WERI-Rb-1 (cell line): ENCODE data around the gene CHD1L.

Experiments used
- DNase-seq: peaks from one replicate; pipeline ENCODE4 v3.0.0-alpha.2; 2020
- H3K27ac ChIP-seq: fragments of 250-450 bp; sonication (Bioruptor Pico); 2 replicates; pipeline ENCODE4 v1.5.1; 2020; ENCODE audit warnings: mild to moderate bottlenecking, moderate library complexity
- H3K27me3 ChIP-seq: fragments of 250-450 bp; sonication (Bioruptor Pico); 2 replicates; pipeline ENCODE4 v1.5.1; 2021; ENCODE audit warnings: mild to moderate bottlenecking, low read depth, moderate library complexity; ENCODE audit not compliant: insufficient read depth, severe bottlenecking
- H3K36me3 ChIP-seq: fragments of 250-450 bp; sonication (Bioruptor Pico); 2 replicates; pipeline ENCODE4 v1.5.1; 2020; ENCODE audit warnings: mild to moderate bottlenecking, moderate library complexity
- H3K4me3 ChIP-seq: 2 replicates; pipeline ENCODE4 v1.5.1; 2011; ENCODE audit warnings: low read depth, mild to moderate bottlenecking, control low read depth, low read length
- H3K9me3 ChIP-seq: fragments of 250-450 bp; sonication (Bioruptor Pico); 2 replicates; pipeline ENCODE4 v1.5.1; 2021; ENCODE audit warnings: mild to moderate bottlenecking, moderate library complexity; ENCODE audit not compliant: severe bottlenecking
- CTCF ChIP-seq: IDR thresholded peaks from 2 replicates; pipeline ENCODE4 v1.5.1; 2011; ENCODE audit warnings: low read depth, mild to moderate bottlenecking, control low read depth, inconsistent platforms, low read length

The CHD1L gene

GRCh38 chr1:147246044-147246690, 3.7 kb downstream of the CHD1L start:
- H3K4me3 ChIP-seq: no peak overlapping the region

DNA sequence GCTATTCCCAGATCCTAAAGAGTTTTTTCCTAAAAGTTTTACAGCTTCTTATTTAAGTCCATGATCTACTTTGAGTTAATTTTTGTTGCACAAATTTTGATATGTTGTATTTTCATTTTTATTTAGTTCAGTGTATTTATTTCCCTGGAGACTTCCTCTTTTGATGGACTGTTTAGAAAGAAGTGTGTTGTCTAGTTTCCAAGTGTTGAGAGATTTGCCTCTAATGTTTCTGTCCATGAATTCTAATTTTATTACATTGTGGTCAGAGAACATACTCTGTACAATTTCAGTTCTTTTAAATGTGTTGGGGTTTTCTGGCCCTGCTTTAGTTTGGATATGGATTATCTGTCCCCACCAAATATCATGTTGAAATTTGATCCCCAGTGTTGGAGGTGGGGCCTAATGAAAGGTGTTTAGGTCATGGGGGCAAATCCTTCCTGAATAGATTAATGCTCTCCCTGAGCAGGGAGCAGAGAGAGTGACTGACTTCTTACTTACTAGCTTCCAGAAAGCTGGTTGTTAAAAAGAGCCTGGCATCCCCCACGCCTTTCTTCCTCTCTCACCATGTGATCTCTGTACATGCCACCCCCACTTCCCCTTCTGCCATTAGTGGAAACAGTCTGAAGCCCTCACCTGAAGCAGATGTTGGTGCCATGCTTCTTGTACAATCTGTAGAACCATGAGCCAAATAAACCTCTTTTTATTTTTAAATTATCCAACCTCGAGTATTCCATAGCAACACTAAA, 4.6 kb downstream of the CHD1L start:
- no peak for DNase-seq
- H3K9me3 ChIP-seq: no peaks in the 10 kb centered on the region
- TF ChIP-seq CTCF: no peak
- H3K4me3 ChIP-seq: no peak overlapping the region
- no peak overlapping the region for H3K27ac ChIP-seq
- no peaks in the 10 kb centered on the region for H3K27me3 ChIP-seq
- H3K36me3 ChIP-seq: peaks cover 15% of the 10 kb centered on the region

More at GRCh38 chr1:147246044-147246690, 3.7 kb downstream of the CHD1L start:
- H3K36me3 ChIP-seq: peaks cover 15% of the 10 kb centered on the region
- H3K9me3 ChIP-seq: no peaks in the 10 kb centered on the region
- TF ChIP-seq CTCF: no peak
- no peak overlapping the region for H3K27ac ChIP-seq
- H3K27me3 ChIP-seq: no peaks in the 10 kb centered on the region
- DNase-seq: no peak

DNA sequence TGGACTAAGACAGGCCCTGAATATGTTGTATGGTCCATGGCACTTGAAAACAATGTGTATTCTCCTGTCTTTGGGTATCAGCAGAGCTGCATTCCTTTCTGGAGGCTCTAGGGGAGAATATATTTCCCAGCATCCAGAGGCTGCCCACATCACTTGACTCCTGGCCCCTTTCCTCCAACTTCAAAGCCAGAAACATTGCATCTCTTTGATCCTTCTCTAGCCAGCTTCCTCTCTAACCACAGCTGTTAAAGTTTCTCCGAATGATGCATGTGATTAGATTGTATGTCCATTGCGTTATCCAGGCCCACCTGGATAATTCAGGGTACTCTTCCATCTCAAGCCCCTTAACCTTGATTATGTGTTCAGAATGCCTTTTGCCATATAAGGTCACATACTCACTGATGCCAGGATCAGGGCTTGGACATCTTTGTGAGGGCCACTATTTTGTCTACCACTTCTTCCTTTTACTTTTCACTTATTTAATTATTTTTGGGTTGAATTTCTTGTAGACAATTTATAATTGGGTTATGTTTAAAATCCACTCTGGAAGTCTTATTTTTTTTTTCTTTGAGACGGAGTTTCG, 5.3 kb downstream of the CHD1L start:
- no peak for DNase-seq
- Histone ChIP-seq H3K36me3 (peaks cover 19% of the 10 kb centered on the region), H3K27ac (no peak overlapping the region), H3K9me3 (no peaks in the 10 kb centered on the region), H3K4me3 (no peak overlapping the region), H3K27me3 (no peaks in the 10 kb centered on the region)
- no peak for TF ChIP-seq CTCF

DNA sequence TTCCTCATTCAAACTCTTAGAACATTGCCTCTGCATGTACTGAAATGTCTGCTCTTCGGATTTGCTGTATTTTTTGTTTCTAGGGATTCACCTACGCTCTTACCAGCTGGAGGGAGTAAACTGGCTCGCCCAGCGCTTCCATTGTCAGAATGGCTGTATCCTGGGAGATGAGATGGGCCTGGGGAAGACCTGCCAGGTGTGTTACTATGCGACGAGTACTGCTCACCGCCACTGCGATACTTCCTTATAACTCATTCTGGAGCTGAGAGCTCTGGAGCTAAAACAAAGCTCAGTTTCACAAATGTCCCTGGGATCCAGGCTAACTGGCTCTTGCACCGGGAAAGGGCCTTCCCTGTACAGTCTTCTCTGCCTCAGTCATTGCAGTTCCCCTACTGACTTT, 10.1 kb downstream of the CHD1L start:
- H3K9me3 ChIP-seq: no peaks in the 10 kb centered on the region
- no peak for TF ChIP-seq CTCF
- DNase-seq: no peak
- no peaks in the 10 kb centered on the region for H3K27me3 ChIP-seq
- peaks cover 51% of the 10 kb centered on the region for H3K36me3 ChIP-seq
- H3K4me3 ChIP-seq: no peak overlapping the region
- no peak overlapping the region for H3K27ac ChIP-seq

DNA sequence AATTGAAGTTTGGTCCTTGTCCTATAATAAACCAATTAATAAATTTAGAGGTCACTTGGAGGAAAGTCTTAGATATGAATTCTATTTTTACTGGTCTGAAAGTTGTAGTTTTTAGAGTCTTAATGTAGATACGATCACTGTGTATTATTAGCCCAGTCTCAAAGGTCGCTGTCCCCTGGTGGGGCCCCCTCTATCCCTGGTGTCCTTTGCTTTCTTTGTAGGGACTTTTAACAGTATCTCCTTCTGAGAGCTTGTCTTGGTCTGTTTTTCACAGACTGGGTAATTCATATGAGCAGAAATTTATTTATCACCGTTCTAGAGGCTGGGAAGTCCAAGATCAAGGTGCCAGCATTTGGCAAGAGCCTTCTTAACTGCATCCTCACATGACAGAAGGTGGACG, 18.5 kb downstream of the CHD1L start:
- H3K4me3 ChIP-seq: no peak overlapping the region
- no peak for DNase-seq
- H3K27ac ChIP-seq: no peak overlapping the region
- peaks cover 86% of the 10 kb centered on the region for H3K36me3 ChIP-seq
- no peaks in the 10 kb centered on the region for H3K27me3 ChIP-seq
- H3K9me3 ChIP-seq: no peaks in the 10 kb centered on the region
- TF ChIP-seq CTCF: no peak
